ENCODE results near the gene DCN.

DCN gene

GRCh38 chr12:91219919-91220318 is 37.3 kb upstream of the DCN start:
- Histone ChIP-seq H2AFZ (ENCODE audit: low read length) (no peak overlapping the region), H3K4me1 (ENCODE audit: insufficient read depth, low read length, poor library complexity, severe bottlenecking) (no peaks in the 10 kb centered on the region), H3K79me2 (ENCODE audit: insufficient read depth, low read length) (no peaks in the 10 kb centered on the region), H3K36me3 (ENCODE audit: insufficient read depth, low read length) (no peaks in the 10 kb centered on the region), H4K20me1 (ENCODE audit: insufficient read depth, low read length, poor library complexity, severe bottlenecking) (no peaks in the 10 kb centered on the region), H3K9me3 (ENCODE audit: insufficient read depth, low read depth, low read length) (no peaks in the 10 kb centered on the region), H3K9ac (ENCODE audit: low read depth, low read length, poor library complexity, severe bottlenecking) (no peak overlapping the region), H3K4me2 (ENCODE audit: low read depth, low read length, poor library complexity, severe bottlenecking) (no peak overlapping the region), H3K9me2 (replicated peaks; ENCODE audit: low read depth, low read length) (no peaks in the 10 kb centered on the region), H3K4me3 (ENCODE audit: low read length, poor library complexity, severe bottlenecking) (no peak overlapping the region), H3F3A (ENCODE audit: low read depth) (no peaks in the 10 kb centered on the region), H3K27me3 (ENCODE audit: insufficient read depth, low read length, poor library complexity, severe bottlenecking) (no peaks in the 10 kb centered on the region)
- TF ChIP-seq EZH2phosphoT487 (IDR thresholded peaks at IDR 0.05; ENCODE audit: borderline replicate concordance) = no peak
- TF ChIP-seq, protein P1, sequence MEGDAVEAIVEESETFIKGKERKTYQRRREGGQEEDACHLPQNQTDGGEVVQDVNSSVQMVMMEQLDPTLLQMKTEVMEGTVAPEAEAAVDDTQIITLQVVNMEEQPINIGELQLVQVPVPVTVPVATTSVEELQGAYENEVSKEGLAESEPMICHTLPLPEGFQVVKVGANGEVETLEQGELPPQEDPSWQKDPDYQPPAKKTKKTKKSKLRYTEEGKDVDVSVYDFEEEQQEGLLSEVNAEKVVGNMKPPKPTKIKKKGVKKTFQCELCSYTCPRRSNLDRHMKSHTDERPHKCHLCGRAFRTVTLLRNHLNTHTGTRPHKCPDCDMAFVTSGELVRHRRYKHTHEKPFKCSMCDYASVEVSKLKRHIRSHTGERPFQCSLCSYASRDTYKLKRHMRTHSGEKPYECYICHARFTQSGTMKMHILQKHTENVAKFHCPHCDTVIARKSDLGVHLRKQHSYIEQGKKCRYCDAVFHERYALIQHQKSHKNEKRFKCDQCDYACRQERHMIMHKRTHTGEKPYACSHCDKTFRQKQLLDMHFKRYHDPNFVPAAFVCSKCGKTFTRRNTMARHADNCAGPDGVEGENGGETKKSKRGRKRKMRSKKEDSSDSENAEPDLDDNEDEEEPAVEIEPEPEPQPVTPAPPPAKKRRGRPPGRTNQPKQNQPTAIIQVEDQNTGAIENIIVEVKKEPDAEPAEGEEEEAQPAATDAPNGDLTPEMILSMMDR (conservative IDR thresholded peaks at IDR 0.05; ENCODE audit: low read length) = no peak

DNA sequence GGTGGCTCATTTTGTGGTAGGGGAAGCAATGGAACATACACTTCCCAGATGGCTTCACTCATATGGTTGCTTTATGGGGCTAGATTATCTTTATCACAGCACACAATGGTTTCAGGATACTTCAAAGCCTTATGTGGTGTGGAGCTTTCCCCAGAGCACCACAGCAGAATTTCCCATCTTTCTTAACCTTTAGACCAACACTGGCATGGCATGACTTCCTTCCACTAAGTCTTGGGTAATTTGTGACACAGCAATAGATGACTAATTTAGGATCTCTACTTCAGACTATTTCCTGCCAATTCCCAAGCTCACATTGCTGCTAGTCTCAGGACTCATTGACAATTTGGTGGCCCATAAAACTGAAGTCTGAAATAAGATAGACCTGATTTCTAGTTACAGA is 36.9 kb upstream of the DCN start:
- Histone ChIP-seq H3F3A (ENCODE audit: low read depth) (no peaks in the 10 kb centered on the region), H3K4me3 (ENCODE audit: low read length, poor library complexity, severe bottlenecking) (no peak overlapping the region), H3K9ac (ENCODE audit: low read depth, low read length, poor library complexity, severe bottlenecking) (no peak overlapping the region), H4K20me1 (ENCODE audit: insufficient read depth, low read length, poor library complexity, severe bottlenecking) (no peaks in the 10 kb centered on the region), H3K4me2 (ENCODE audit: low read depth, low read length, poor library complexity, severe bottlenecking) (no peak overlapping the region), H3K4me1 (ENCODE audit: insufficient read depth, low read length, poor library complexity, severe bottlenecking) (no peaks in the 10 kb centered on the region), H2AFZ (ENCODE audit: low read length) (no peak overlapping the region), H3K9me2 (replicated peaks; ENCODE audit: low read depth, low read length) (no peaks in the 10 kb centered on the region), H3K9me3 (ENCODE audit: insufficient read depth, low read depth, low read length) (no peaks in the 10 kb centered on the region), H3K36me3 (ENCODE audit: insufficient read depth, low read length) (no peaks in the 10 kb centered on the region), H3K79me2 (ENCODE audit: insufficient read depth, low read length) (no peaks in the 10 kb centered on the region), H3K27me3 (ENCODE audit: insufficient read depth, low read length, poor library complexity, severe bottlenecking) (no peaks in the 10 kb centered on the region)
- no peak for TF ChIP-seq EZH2phosphoT487 (IDR thresholded peaks at IDR 0.05; ENCODE audit: borderline replicate concordance)
- TF ChIP-seq, protein P1 (conservative IDR thresholded peaks at IDR 0.05; ENCODE audit: low read length) = no peak

DNA sequence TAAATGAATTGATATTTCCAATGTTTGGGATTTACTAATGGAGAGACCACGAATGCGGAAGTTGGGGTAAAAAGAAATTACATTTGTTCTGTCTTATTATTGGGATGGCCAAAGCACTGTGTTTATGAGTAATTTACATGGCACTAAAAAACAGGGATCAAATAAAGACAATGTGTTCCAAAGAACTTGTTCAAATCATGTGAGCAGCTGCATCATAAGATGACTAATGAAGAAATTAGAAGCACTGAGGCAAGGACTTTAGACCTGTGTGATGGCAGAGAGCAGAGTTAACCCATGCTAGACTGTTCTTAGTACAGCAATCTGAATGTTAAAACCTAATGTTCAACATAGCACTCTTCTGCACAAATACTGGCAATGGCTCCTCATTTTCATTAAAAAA is 34.3 kb upstream of the DCN start:
- Histone ChIP-seq H3K9me2 (replicated peaks; ENCODE audit: low read depth, low read length) (no peaks in the 10 kb centered on the region), H3K79me2 (ENCODE audit: insufficient read depth, low read length) (no peaks in the 10 kb centered on the region), H3F3A (ENCODE audit: low read depth) (no peaks in the 10 kb centered on the region), H3K4me1 (ENCODE audit: insufficient read depth, low read length, poor library complexity, severe bottlenecking) (no peaks in the 10 kb centered on the region), H2AFZ (ENCODE audit: low read length) (no peak overlapping the region), H3K27me3 (ENCODE audit: insufficient read depth, low read length, poor library complexity, severe bottlenecking) (no peaks in the 10 kb centered on the region), H3K4me3 (ENCODE audit: low read length, poor library complexity, severe bottlenecking) (no peak overlapping the region), H3K9ac (ENCODE audit: low read depth, low read length, poor library complexity, severe bottlenecking) (no peak overlapping the region), H3K36me3 (ENCODE audit: insufficient read depth, low read length) (no peaks in the 10 kb centered on the region), H4K20me1 (ENCODE audit: insufficient read depth, low read length, poor library complexity, severe bottlenecking) (no peaks in the 10 kb centered on the region), H3K4me2 (ENCODE audit: low read depth, low read length, poor library complexity, severe bottlenecking) (no peak overlapping the region), H3K9me3 (ENCODE audit: insufficient read depth, low read depth, low read length) (no peaks in the 10 kb centered on the region)
- TF ChIP-seq EZH2phosphoT487 (IDR thresholded peaks at IDR 0.05; ENCODE audit: borderline replicate concordance) = no peak
- TF ChIP-seq, protein P1 (conservative IDR thresholded peaks at IDR 0.05; ENCODE audit: low read length) = no peak

Data from Loucy (cell line).